ENCODE results near the gene YBEY.

Gene YBEY

DNA sequence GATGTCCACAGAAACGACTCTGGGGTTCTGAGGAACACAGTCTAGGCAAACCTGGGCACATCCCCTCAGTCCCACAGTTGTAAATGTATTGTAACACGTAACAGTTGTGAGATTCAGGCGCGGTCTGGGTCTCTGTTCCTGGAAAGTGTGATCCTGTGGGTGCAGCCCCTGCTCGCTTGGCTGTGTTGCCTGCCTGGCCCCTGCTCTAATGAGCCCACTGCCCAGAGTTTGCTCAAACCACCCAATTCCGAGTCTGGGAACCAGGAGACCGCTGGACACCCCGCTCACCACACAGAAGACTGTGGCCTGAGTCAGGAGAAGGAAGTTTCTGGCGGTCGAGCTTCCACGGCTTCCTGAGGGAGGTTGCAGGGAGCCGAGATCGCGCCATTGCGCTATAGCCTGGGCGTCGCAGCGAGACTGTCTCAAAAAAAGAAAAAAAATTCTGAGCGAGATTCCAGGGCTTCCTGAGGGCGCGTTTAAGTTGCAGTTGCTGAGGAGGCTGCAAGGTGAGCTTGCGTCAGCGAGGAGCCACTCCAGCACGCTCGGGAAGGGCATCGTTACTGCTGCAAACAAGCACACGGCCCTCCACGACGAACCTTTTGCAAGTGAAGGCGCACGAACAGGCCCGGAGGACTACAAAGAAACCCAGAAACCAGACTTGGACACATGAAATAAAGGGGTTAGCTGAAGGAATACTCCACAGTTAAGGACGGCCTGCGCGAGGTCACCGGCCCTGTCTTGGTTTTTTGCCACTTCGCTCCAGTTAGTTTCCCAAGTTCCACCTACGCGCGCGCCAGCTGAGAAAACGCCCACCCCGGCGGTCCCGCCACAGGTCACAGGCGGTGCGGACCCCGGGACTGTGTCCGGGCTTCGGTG lies 36.4 kb downstream of the YBEY start:
- Mint-ChIP-seq H3K36me3 (peaks cover 7% of the 10 kb centered on the region), H3K27me3 (no peaks in the 10 kb centered on the region), H3K9me3 (no peaks in the 10 kb centered on the region), H3K4me1 (peaks cover 14% of the 10 kb centered on the region), H3K27ac (no peak overlapping the region), H3K4me3 (peak overlapping the region; percentile 99)
- DNase-seq (ENCODE audit: low spot score in 2 of 2) (no peak), ATAC-seq (ENCODE audit: low read depth) (no peak)

DNA sequence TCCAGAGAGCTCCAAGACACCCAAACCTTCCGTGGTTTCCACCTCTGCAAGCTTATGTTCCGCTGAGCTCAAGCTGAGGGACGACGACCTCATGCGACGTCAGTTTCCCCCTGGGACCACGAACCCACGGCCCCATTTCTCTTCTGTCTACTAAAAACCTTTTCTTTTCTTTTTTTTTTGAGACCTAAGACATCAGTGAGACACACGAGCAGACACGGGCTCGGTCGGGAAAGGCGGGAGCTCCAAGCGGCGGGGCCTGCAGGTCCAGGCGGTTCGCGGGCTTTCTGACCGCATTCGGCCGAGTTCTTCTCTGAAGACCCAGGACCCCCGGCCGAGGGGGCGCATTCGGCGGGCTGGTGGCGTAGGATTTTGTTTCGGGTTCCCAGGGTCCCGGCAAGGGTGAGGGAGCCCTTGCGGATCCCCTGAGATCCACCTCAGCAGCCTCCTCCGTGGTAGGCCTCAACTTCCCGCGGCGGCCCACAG lies 37.1 kb downstream of the YBEY start:
- Mint-ChIP-seq H3K27ac (no peak overlapping the region), H3K9me3 (no peaks in the 10 kb centered on the region), H3K4me1 (peaks cover 14% of the 10 kb centered on the region), H3K36me3 (peaks cover 10% of the 10 kb centered on the region), H3K4me3 (peak overlapping the region; percentile 99), H3K27me3 (no peaks in the 10 kb centered on the region)
- no peak for DNase-seq (ENCODE audit: low spot score in 2 of 2)
- no peak for ATAC-seq (ENCODE audit: low read depth)

DNA sequence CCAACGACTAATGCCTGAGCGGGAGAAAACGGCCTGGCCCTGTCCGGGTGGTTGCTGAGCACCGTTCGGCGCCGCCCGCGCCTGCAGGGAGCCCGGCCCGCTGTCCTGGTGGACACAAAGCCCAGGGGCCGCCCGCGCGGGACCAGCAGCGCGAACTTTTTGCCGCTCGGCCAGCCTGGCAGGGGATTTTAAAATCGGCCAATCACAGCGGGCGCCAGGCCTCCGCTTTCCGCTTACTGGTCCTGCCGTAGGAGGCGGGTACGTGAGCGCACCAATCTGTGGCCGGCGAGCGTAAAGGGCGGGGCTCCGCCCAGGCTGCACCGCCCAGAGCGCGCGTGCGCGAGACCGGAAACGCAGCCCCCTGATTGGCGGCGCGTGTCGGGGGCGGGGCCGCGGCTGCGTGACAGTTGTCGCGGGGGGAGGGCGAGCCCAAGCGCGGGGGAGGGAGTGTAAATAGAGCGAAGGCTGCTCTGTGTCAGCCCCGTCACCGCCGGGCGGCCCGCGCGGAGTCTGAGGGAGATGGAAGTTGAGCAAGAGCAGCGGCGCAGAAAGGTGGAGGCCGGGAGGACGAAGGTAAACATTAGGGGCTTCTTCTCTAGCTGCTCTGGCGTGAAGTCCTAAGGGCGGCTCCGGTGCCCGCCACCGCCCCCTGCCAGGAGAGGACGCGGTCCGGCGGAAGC lies 37.7 kb downstream of the YBEY start, which contains the start of the genes C21orf58 and PCNT:
Gene C21orf58 (minus strand): TSS at position 161 of the 680 bp plus-strand sequence. CDS start 1,132 bp downstream, outside the sequence.
Gene PCNT (plus strand): TSS at position 447 of the 680 bp plus-strand sequence. CDS start 73 bp downstream, at position 520.
- ATAC-seq (ENCODE audit: low read depth), result peak; percentile 81
- H3K4me1 Mint-ChIP-seq, result peaks cover 14% of the 10 kb centered on the region
- no peaks in the 10 kb centered on the region for H3K27me3 Mint-ChIP-seq
- peak within 1 kb of the TSS; percentile 97 for H3K27ac Mint-ChIP-seq
- peak; percentile 95 to 98 for DNase-seq (ENCODE audit: low spot score in 2 of 2)
- peaks cover 10% of the 10 kb centered on the region for H3K36me3 Mint-ChIP-seq
- H3K9me3 Mint-ChIP-seq, result no peaks in the 10 kb centered on the region
- peak within 1 kb of the TSS; percentile 99 for H3K4me3 Mint-ChIP-seq

DNA sequence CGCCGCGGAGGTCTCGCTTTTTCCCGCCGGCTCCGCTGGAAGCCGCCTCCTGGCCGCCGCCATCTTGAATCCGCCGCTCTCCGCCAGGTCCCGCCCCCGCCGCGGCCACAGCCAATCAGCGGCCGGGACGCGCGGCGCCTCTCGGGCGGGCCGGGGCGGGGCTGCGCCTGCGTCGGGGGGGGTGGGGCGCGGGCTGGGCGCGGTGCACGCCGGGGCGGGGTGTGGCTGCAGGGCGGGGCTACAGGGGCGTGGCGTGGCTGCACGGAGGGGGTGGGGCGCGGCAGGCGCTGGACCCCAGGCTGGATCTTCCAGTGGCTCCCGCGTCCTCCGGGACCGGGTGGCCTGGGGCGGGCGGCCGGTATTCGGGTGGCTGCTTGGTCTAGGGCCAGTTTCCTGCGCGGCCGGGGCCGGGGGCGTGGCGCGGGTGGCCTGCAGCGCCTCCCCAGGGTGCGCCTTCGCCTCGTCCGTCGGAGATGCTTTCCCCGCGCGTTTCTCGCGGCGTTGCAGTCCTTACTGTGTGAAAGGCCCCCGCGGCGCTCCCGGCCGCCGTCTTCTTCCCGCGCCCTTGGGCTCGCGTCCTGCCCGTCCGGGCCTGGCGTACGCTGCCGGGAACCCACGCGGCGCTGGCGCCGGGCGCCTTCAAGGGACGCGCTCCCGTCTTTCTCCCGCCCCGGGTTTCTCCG lies 38.4 kb downstream of the YBEY start:
- H3K4me1 Mint-ChIP-seq, result peaks cover 14% of the 10 kb centered on the region
- ATAC-seq (ENCODE audit: low read depth) (peak; percentile 76), DNase-seq (ENCODE audit: low spot score in 2 of 2) (peak; percentile 90 to 91)
- no peaks in the 10 kb centered on the region for H3K9me3 Mint-ChIP-seq
- peak overlapping the region; percentile 99 for H3K4me3 Mint-ChIP-seq
- peaks cover 10% of the 10 kb centered on the region for H3K36me3 Mint-ChIP-seq
- peak overlapping the region; percentile 97 for H3K27ac Mint-ChIP-seq
- no peaks in the 10 kb centered on the region for H3K27me3 Mint-ChIP-seq

DNA sequence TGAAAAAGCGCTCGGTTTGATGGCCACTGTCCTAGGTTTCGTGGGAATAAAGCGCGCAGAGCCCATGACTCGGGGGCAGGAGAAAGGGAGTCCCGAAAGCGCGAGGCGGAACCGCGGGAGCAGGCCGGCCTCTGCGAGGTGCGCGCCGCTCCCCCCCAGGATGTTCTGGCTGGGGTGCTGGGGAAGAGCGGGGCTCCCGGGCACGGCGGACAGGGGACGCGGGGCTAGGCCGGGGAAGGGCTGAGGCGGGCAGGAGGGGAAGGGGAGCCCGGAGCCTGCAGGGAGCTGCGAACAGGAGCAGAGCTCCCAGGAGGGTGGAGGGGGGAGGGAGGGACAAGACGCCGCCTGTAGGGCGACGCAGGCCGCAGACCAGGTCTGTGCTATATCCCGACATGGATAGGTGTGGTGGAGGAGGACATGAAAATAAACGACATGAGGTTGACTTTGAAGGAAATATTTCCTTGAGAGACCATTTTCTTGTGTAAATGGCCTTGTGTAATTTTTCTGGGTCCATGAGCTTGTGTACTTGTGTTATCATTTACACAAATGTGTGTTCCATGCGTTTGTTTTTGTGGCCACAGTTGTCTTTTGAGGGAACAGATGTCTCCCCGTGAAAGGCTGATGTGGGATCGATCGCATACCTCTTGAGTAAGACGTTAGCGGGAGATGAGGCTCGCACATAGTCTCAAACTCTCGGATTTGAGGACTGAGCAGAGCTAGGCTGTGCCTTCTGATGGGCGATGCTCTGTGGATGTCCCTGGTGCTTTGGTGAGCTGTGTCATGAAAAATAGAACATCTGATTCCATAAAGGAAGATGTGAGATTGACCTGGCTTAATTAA lies 39.2 kb downstream of the YBEY start:
- DNase-seq (ENCODE audit: low spot score in 2 of 2), result peak in 1 of 2 donors; percentile 16
- no peaks in the 10 kb centered on the region for H3K27me3 Mint-ChIP-seq
- peak overlapping the region; percentile 75 for H3K27ac Mint-ChIP-seq
- H3K9me3 Mint-ChIP-seq, result no peaks in the 10 kb centered on the region
- H3K36me3 Mint-ChIP-seq, result peaks cover 10% of the 10 kb centered on the region
- H3K4me3 Mint-ChIP-seq, result peak overlapping the region; percentile 99
- H3K4me1 Mint-ChIP-seq, result peaks cover 14% of the 10 kb centered on the region
- no peak for ATAC-seq (ENCODE audit: low read depth)

DNA sequence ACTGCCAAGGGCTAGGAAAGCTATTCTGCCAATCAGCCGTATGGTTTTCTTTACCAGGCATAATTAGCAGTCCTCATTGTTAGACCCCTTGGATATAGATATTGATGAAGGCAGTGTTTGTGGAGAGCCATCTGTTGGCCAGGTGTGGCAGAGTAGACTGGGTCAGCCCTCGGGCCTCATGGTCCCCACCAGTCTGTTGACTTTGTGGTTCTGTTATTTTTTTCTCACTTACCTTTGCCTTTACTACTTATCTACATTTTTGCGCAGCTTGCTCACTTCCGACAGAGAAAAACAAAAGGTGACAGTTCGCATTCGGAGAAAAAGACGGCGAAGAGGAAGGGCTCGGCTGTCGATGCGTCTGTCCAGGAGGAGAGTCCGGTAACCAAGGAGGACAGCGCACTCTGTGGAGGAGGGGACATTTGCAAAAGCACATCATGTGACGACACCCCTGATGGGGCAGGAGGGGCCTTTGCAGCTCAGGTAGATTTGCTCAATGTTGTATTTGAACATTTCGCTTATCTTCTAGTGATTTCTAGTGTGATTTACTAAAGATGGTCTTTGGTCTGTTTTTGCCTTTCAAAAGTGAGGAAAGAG lies 40.1 kb downstream of the YBEY start:
- no peak for ATAC-seq (ENCODE audit: low read depth)
- Mint-ChIP-seq H3K4me3 (peak overlapping the region; percentile 2), H3K27ac (no peak overlapping the region), H3K27me3 (no peaks in the 10 kb centered on the region), H3K4me1 (peaks cover 14% of the 10 kb centered on the region), H3K9me3 (no peaks in the 10 kb centered on the region), H3K36me3 (peaks cover 12% of the 10 kb centered on the region)
- DNase-seq (ENCODE audit: low spot score in 2 of 2), result no peak

DNA sequence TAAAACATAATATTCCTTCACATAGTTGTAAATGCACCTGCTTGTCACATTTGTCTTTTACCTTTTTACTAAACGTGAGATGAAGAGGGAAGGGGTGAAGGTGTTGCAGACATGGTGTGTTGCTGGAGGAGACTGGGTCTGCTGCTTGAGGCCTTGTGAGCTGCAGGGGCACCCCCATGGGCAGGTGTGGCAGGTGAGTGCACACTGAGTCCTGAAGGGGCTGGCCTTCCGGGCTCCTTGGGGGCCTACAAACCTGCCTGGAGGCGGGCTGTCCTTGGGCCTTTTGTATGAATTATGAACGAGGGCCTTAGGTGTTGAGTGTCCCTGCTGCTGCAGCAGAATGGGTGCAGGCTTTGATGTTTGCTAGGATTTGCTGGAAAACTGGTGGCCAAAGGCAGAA lies 41.6 kb downstream of the YBEY start:
- no peaks in the 10 kb centered on the region for H3K9me3 Mint-ChIP-seq
- H3K4me3 Mint-ChIP-seq, result no peak overlapping the region
- H3K4me1 Mint-ChIP-seq, result peaks cover 9% of the 10 kb centered on the region
- DNase-seq (ENCODE audit: low spot score in 2 of 2), result no peak
- no peaks in the 10 kb centered on the region for H3K27me3 Mint-ChIP-seq
- peaks cover 12% of the 10 kb centered on the region for H3K36me3 Mint-ChIP-seq
- ATAC-seq (ENCODE audit: low read depth), result no peak
- no peak overlapping the region for H3K27ac Mint-ChIP-seq

DNA sequence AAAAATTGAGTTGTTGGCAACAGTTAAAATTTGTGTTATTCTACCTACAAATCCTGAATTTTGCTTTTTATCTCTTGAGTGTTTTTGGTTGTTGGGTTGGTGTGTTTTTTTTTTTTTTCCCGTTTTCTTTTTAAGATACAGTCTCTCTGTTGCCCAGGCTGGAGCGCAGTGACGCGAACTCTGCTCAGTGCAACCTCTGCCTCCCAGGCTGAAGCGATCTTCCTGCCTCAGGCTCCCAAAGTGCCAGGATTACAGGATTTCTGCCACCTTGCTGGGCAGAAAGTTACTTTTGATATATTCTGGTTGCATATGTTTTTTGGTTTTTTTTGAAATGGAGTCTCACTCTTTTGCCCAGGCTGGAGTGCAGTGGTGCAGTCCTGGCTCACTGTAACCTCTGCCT lies 42.0 kb downstream of the YBEY start:
- no peak for DNase-seq (ENCODE audit: low spot score in 2 of 2)
- Mint-ChIP-seq H3K4me1 (peaks cover 9% of the 10 kb centered on the region), H3K4me3 (no peak overlapping the region), H3K27me3 (no peaks in the 10 kb centered on the region), H3K36me3 (peaks cover 12% of the 10 kb centered on the region), H3K27ac (no peak overlapping the region), H3K9me3 (no peaks in the 10 kb centered on the region)
- no peak for ATAC-seq (ENCODE audit: low read depth)

DNA sequence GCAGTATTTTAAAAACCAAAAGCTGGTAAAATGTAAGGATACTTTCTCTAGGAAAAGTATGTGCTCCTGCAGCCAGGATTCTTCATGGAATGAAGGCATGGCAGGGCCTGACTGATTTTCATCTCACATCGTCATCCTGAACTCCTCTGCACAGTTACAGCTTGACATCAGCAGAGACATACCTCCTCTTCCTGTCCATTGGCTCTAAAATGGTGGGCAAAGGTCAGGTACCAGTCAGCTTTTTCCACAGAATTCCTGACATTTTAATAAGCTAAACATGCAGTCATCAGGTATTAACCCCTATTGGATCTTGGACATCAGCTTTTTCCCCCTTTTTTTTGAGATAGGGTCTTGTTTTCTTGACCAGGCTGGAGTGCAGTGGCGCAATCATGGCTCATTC lies 43.7 kb downstream of the YBEY start:
- H3K36me3 Mint-ChIP-seq, result peaks cover 13% of the 10 kb centered on the region
- peaks cover 9% of the 10 kb centered on the region for H3K4me1 Mint-ChIP-seq
- H3K4me3 Mint-ChIP-seq, result no peak overlapping the region
- no peak overlapping the region for H3K27ac Mint-ChIP-seq
- DNase-seq (ENCODE audit: low spot score in 2 of 2) (no peak), ATAC-seq (ENCODE audit: low read depth) (no peak)
- no peaks in the 10 kb centered on the region for H3K9me3 Mint-ChIP-seq
- no peaks in the 10 kb centered on the region for H3K27me3 Mint-ChIP-seq

DNA sequence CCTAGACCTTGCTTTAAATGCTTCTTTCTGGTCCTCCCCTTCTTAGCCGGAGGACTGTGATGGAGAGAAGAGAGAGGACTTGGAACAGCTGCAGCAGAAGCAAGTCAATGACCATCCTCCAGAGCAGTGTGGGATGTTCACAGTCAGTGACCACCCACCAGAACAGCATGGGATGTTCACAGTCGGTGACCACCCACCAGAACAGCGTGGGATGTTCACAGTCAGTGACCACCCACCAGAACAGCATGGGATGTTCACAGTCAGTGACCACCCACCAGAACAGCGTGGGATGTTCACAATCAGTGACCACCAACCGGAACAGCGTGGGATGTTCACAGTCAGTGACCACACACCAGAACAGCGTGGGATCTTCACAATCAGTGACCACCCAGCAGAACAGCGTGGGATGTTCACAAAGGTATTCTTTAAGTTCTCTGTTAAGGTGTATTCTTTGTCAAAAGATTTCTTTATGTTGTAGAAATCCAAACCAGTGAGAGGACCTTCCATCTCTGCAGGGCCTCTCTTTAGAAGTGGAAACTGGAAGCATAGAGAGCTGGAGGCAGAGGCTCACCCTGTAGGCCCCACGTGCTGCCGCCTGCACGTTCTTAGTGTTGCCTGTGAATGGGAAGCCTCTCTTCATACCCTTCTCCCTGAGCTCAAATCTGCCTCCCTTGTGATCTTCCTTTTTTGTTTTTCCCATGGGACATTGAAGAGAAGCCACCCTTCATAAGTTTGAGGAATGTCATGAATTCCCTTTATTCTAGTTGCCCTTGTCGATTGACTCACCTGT lies 48.4 kb downstream of the YBEY start:
- Mint-ChIP-seq H3K4me3 (no peak overlapping the region), H3K4me1 (peaks cover 3% of the 10 kb centered on the region), H3K36me3 (peaks cover 19% of the 10 kb centered on the region), H3K9me3 (no peaks in the 10 kb centered on the region), H3K27ac (peak overlapping the region; percentile 15), H3K27me3 (no peaks in the 10 kb centered on the region)
- ATAC-seq (ENCODE audit: low read depth) (no peak), DNase-seq (ENCODE audit: low spot score in 2 of 2) (no peak)

DNA sequence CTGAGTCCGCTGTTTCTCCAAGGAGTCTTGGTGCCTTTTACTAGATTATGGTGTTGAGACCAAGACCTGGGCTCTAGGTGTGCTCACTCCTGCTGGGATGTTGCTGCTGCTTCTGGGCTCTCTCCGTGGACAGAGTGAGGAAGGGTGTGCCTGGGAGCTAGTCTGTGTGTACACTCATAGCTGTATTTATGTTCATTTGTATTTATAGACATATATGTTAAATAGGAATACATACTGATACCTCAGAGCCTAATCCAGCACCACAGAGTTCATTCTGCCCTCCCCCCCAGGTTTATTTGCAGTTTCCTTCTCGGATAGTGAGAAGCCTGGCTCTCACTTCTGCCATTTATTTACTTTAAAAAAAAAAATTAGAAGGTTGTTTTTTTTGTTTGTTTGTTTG lies 50.5 kb downstream of the YBEY start:
- H3K4me1 Mint-ChIP-seq, result peaks cover 3% of the 10 kb centered on the region
- H3K27ac Mint-ChIP-seq, result no peak overlapping the region
- no peaks in the 10 kb centered on the region for H3K27me3 Mint-ChIP-seq
- DNase-seq (ENCODE audit: low spot score in 2 of 2) (no peak), ATAC-seq (ENCODE audit: low read depth) (no peak)
- no peaks in the 10 kb centered on the region for H3K9me3 Mint-ChIP-seq
- peaks cover 28% of the 10 kb centered on the region for H3K36me3 Mint-ChIP-seq
- no peak overlapping the region for H3K4me3 Mint-ChIP-seq

DNA sequence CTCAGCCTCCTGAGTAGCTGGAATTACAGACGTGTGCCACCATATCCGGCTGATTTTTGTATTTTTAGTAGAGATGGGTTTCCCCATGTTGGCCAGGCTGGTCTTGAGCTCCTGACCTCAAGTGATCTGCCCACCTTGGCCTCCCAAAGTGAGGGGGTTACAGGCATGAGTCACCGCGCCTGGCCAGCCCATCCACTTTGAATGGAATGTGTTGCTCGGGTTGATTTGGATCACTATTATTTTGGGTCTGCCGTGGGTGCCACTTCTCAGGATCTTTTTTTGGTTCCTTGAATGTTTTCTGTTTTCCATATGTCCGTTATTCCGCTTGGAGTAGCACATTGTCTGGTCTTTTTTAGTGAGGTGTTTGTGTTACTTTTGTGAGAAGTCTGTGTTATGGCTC lies 54.9 kb downstream of the YBEY start:
- Mint-ChIP-seq H3K4me1 (peaks cover 2% of the 10 kb centered on the region), H3K9me3 (no peaks in the 10 kb centered on the region), H3K36me3 (peaks cover 26% of the 10 kb centered on the region), H3K27ac (no peak overlapping the region), H3K4me3 (no peak overlapping the region), H3K27me3 (no peaks in the 10 kb centered on the region)
- no peak for DNase-seq (ENCODE audit: low spot score in 2 of 2)
- no peak for ATAC-seq (ENCODE audit: low read depth)

All from memory B cell (primary cell).